ENCODE measurements around the gene CDR2L. TPM values are rescaled to one million over a fixed set of nuclear protein-coding genes. Genes with fewer than 3 reads are reported as not detected.

Gene CDR2L
- polyA plus RNA-seq, 3 donors = 0.05 TPM; not detected in 2

DNA sequence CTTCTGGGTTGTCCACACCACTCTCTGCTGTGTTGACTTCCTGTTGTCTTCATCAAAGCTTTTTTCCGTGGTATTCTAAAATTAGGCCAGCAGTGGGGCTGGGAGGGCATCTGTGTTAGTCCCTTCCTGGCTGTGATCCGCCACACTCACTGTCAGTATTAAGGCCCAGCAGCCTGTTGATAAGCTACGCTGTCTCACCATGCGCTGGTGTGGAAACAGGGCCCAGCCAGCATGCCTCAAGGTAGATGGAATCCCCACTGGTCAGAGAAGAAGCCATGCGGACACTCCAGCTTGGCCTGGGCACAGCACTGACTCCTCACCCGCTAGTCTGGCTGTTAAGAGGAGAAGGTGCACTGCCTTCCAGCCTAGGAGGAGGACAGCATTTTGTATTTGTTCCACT, 11.4 kb downstream of the CDR2L start:
- no peaks in the 10 kb centered on the region for H3K4me1 ChIP-seq (ENCODE audit: control insufficient read depth in 1 of 2, insufficient read depth in 2 of 2, low read length in 2 of 2)
- H3K36me3 ChIP-seq (replicated peaks in 1 of 2; ENCODE audit: control insufficient read depth in 1 of 2, insufficient read depth in 2 of 2, low read length in 2 of 2) = no peaks in the 10 kb centered on the region
- 74% methylated on average over 6 of the region's 6 CpGs for WGBS (ENCODE audit: insufficient coverage)
- TF ChIP-seq, protein P1, sequence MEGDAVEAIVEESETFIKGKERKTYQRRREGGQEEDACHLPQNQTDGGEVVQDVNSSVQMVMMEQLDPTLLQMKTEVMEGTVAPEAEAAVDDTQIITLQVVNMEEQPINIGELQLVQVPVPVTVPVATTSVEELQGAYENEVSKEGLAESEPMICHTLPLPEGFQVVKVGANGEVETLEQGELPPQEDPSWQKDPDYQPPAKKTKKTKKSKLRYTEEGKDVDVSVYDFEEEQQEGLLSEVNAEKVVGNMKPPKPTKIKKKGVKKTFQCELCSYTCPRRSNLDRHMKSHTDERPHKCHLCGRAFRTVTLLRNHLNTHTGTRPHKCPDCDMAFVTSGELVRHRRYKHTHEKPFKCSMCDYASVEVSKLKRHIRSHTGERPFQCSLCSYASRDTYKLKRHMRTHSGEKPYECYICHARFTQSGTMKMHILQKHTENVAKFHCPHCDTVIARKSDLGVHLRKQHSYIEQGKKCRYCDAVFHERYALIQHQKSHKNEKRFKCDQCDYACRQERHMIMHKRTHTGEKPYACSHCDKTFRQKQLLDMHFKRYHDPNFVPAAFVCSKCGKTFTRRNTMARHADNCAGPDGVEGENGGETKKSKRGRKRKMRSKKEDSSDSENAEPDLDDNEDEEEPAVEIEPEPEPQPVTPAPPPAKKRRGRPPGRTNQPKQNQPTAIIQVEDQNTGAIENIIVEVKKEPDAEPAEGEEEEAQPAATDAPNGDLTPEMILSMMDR (IDR thresholded peaks at IDR 0.05) = no peak
- H3K27ac Mint-ChIP-seq = no peak overlapping the region
- H3K27ac ChIP-seq (ENCODE audit: low read depth in 1 of 2, low read length in 2 of 2) = no peak overlapping the region
- H4K20me1 ChIP-seq (ENCODE audit: insufficient read depth, low read length) = no peaks in the 10 kb centered on the region
- H3K9ac ChIP-seq (ENCODE audit: insufficient read depth, low read length, poor library complexity, severe bottlenecking) = no peak overlapping the region
- H3K4me1 Mint-ChIP-seq = peaks cover 15% of the 10 kb centered on the region
- peaks cover 0 to 2% (median 0%) of the 10 kb centered on the region in 7 donors for H3K9me3 Mint-ChIP-seq
- H3K4me2 ChIP-seq (replicated peaks; ENCODE audit: extremely low read depth, low read length, poor library complexity, severe bottlenecking) = no peak overlapping the region
- no peaks in the 10 kb centered on the region for H3K27me3 ChIP-seq (ENCODE audit: control insufficient read depth in 2 of 2, insufficient read depth in 2 of 2, low read length in 2 of 2)
- intact Hi-C loops (cut with micrococcal nuclease) = no loop called here
- no peak for DNase-seq
- H3K36me3 Mint-ChIP-seq = no peaks in the 10 kb centered on the region
- no peak overlapping the region for H2AFZ ChIP-seq (ENCODE audit: insufficient read depth, low read depth, low read length, poor library complexity, severe bottlenecking)
- no peak overlapping the region for H3K4me3 Mint-ChIP-seq
- peaks cover 2 to 3% (median 2%) of the 10 kb centered on the region in 3 donors for H3K27me3 Mint-ChIP-seq (ENCODE audit: low read depth in 3 of 3)
- no peaks in the 10 kb centered on the region for H3K79me2 ChIP-seq (ENCODE audit: insufficient read depth, low read length)
- H3K4me3 ChIP-seq (replicated peaks in 1 of 3; ENCODE audit: low read depth in 2 of 3, low read length in 3 of 3) = no peak overlapping the region
- no peaks in the 10 kb centered on the region for H3K9me3 ChIP-seq (replicated peaks in 1 of 2; ENCODE audit: control insufficient read depth in 1 of 2, insufficient read depth in 1 of 2, low read length in 2 of 2)

- Histone ChIP-seq H3K4me3 (replicated peaks in 1 of 3; ENCODE audit: low read depth in 2 of 3, low read length in 3 of 3) (no peak overlapping the region), H3K27me3 (ENCODE audit: control insufficient read depth in 2 of 2, insufficient read depth in 2 of 2, low read length in 2 of 2) (no peaks in the 10 kb centered on the region), H3K4me2 (replicated peaks; ENCODE audit: extremely low read depth, low read length, poor library complexity, severe bottlenecking) (no peak overlapping the region), H3K4me1 (ENCODE audit: control insufficient read depth in 1 of 2, insufficient read depth in 2 of 2, low read length in 2 of 2) (no peaks in the 10 kb centered on the region), H3K27ac (ENCODE audit: low read depth in 1 of 2, low read length in 2 of 2) (no peak overlapping the region), H3K9me3 (replicated peaks in 1 of 2; ENCODE audit: control insufficient read depth in 1 of 2, insufficient read depth in 1 of 2, low read length in 2 of 2) (no peaks in the 10 kb centered on the region), H4K20me1 (ENCODE audit: insufficient read depth, low read length) (no peaks in the 10 kb centered on the region), H3K79me2 (ENCODE audit: insufficient read depth, low read length) (no peaks in the 10 kb centered on the region), H3K36me3 (replicated peaks in 1 of 2; ENCODE audit: control insufficient read depth in 1 of 2, insufficient read depth in 2 of 2, low read length in 2 of 2) (no peaks in the 10 kb centered on the region), H2AFZ (ENCODE audit: insufficient read depth, low read depth, low read length, poor library complexity, severe bottlenecking) (no peak overlapping the region), H3K9ac (ENCODE audit: insufficient read depth, low read length, poor library complexity, severe bottlenecking) (no peak overlapping the region)
- Mint-ChIP-seq H3K4me1 (peaks cover 15% of the 10 kb centered on the region), H3K36me3 (no peaks in the 10 kb centered on the region), H3K9me3 (peaks cover 0 to 2% (median 0%) of the 10 kb centered on the region in 7 donors), H3K27ac (no peak overlapping the region), H3K27me3 (ENCODE audit: low read depth in 3 of 3) (peaks cover 2 to 3% (median 2%) of the 10 kb centered on the region in 3 donors), H3K4me3 (no peak overlapping the region)
- TF ChIP-seq, protein P1 (IDR thresholded peaks at IDR 0.05) = no peak
- no peak for DNase-seq
- intact Hi-C loops (cut with micrococcal nuclease) = no loop called here
- 89% methylated on average over 3 of the region's 4 CpGs for WGBS (ENCODE audit: insufficient coverage)
Measured at GRCh38 chr17:74999523-74999922, 12.1 kb downstream of the CDR2L start.

Data from CD14-positive monocyte (primary cell).